ENCODE data around the gene NDE1.

- TF ChIP-seq USF2 (IDR thresholded peaks at IDR 0.05) (no peak), HOXA7 (CRISPR knock-in tag; IDR thresholded peaks at IDR 0.05) (no peak)
- TF ChIP-seq, protein P1, sequence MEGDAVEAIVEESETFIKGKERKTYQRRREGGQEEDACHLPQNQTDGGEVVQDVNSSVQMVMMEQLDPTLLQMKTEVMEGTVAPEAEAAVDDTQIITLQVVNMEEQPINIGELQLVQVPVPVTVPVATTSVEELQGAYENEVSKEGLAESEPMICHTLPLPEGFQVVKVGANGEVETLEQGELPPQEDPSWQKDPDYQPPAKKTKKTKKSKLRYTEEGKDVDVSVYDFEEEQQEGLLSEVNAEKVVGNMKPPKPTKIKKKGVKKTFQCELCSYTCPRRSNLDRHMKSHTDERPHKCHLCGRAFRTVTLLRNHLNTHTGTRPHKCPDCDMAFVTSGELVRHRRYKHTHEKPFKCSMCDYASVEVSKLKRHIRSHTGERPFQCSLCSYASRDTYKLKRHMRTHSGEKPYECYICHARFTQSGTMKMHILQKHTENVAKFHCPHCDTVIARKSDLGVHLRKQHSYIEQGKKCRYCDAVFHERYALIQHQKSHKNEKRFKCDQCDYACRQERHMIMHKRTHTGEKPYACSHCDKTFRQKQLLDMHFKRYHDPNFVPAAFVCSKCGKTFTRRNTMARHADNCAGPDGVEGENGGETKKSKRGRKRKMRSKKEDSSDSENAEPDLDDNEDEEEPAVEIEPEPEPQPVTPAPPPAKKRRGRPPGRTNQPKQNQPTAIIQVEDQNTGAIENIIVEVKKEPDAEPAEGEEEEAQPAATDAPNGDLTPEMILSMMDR (IDR thresholded peaks at IDR 0.05), result peak; percentile 18; the same call in 1 of the 3 replicates
These were observed 41.4 kb upstream of the NDE1 start for GRCh38 chr16:15608398-15609285.

Measured in A549 (cell line).